ENCODE data around the gene PSMF1.

The PSMF1 gene, protein sequence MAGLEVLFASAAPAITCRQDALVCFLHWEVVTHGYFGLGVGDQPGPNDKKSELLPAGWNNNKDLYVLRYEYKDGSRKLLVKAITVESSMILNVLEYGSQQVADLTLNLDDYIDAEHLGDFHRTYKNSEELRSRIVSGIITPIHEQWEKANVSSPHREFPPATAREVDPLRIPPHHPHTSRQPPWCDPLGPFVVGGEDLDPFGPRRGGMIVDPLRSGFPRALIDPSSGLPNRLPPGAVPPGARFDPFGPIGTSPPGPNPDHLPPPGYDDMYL

DNA sequence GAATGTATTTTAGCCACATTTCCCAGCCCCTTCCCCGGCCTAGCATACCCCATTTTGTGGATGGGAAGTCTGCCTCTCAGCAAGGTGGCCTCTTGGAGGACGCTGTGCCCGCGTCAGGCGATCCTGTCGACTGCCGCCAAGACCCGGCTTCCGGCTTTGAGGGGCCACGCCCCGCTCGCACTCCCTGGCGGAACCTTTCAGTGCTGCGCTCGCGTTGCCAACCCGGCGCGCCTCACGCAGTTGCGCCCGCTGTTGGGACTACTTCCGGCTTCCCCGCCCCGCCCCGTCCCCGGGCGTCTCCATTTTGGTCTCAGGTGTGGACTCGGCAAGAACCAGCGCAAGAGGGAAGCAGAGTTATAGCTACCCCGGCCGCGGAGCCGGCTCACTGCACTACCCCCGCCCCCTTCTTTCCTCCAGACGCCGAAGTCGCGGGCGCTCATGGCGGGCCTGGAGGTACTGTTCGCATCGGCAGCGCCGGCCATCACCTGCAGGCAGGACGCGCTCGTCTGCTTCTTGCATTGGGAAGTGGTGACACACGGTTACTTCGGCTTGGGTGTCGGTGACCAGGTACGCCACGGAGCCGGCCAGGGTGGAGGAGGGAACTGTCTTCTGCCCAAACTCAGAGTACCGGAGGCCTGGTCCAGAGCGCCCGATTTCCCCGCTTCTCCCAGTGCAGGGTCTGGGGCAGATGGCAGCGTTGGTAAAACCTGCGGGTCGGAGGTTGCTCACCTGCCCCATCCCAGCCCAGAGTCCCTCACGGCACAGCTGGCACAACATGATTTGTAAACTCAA is at the start of gene PSMF1:
Gene PSMF1 (plus strand): TSS at position 267 of the 792 bp plus-strand sequence. CDS start 172 bp downstream, at position 439.
- peak; percentile 86 to 87 for DNase-seq

DNA sequence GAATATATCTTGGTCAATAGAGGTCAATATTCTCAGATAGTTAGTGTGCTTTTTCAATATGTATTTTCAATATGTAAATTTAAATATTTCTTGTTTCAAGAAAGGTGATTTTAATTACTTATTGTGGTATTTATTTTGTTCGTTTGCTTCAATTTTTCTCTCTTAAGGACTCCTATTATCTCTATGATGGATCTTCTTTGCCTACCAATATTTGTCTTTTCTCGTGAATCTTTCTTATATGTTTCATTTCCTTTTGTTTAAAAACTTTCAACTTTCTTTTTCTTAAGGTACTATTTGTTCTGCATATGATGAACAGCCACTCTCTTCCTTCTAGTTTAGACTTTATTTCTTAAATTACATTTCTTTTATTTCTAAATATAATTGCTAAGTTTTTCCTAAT is 46.1 kb upstream of the PSMF1 start:
- no peak for DNase-seq

DNA sequence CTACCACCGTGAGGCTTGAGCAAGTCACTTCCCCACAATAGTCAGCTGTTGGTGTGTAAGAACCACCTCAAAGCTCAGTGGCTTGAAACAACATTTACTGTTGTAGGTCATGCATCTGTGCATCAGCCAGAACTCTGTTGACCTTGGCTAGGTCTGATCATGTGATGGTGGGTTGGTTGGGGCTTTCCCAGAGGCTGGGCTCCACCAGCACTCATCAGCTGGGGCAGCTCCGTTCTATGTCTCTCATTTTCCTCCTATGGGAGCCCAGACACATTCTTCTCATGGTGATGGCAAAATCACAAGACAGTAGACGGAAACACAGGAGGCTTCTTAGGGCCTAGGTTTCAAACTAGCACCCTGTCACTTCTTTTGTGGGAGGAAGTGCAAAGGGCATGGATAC is 42.8 kb upstream of the PSMF1 start:
- DNase-seq, result no peak

DNA sequence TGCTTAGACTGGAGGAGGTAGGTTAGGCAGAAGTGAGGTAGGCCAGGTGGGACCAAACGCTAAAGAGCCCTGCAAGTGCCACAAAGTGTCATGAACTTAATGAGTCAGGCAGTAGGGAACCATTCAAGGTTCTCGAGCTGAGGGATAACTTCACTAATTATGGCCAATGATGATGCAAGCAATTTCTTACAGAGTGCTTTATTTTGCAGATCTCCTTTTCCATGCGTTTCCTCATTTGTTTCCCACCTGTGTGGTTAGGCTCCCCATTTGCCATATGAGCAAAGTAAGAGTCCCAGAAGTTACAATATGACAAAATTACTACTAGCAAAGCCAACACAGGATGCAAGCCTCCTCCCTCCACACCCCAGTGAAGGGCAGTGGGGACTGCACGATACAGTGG is 36.5 kb upstream of the PSMF1 start:
- no peak for DNase-seq

DNA sequence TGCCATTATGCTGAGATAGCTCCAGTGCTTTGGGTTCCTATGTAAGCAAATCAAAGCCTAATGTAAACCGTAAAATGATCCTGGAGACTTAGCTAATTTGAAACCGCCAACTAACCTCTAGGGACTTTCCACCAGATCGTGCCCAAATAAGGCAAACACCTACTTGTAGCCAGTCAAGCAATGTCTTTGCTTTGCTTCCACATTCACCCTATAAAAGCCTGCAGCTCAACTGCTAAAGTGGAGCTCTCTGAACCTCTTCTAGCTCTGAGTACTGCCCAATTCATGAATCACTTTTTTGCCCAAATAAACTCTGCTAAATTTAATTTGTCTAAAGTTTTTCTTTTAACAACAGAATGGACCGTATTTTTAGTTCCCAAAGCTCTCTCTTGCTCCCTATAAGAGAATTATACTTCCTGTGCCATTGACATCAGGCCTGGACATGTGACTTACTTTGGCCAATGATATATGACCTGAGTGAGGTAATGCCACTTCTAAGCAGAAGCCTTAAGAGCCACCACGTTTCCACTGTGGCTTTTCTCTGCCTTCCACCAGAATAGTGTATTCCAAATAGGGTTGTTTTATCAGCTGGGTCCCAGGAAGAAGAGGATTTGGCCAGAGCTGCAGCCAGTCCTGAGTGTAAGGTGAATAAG is 34.8 kb upstream of the PSMF1 start:
- no peak for DNase-seq

DNA sequence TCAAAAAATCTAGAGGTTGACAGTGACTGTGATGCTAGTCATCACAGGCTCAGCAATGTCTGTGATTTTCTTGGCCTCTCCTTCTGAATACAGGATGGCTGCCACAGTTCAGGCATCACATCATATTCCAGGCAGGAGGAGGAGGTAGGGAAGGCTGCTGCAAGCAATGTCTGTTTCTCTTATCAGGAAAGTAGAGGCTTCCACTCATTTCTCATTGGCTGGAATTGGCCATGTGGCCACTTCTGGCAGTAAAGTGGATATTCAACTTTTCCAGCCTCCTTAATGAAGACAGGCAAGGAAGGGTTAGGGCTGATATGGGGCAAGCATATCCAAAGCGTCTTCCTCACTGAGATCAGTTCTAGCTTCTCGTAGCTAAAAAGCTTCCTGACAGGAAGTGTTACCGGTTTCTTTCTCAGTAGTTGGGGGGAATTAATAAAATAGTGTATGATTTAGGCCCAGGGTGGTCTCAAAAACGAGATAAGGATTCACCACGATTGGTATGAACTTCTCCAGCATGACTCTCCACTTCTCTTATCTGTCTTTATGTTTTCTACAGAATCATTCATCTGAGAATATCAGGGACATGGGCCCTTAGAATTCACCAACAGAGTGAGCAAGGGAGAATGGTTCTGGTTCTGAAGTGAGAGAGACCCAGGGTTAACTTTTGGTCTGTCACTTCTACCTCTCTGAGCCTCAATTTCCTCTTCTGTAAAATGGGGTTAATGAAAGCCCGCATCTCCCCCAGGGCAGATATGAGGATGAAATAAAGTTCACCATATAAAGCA is 32.7 kb upstream of the PSMF1 start:
- no peak for DNase-seq

DNA sequence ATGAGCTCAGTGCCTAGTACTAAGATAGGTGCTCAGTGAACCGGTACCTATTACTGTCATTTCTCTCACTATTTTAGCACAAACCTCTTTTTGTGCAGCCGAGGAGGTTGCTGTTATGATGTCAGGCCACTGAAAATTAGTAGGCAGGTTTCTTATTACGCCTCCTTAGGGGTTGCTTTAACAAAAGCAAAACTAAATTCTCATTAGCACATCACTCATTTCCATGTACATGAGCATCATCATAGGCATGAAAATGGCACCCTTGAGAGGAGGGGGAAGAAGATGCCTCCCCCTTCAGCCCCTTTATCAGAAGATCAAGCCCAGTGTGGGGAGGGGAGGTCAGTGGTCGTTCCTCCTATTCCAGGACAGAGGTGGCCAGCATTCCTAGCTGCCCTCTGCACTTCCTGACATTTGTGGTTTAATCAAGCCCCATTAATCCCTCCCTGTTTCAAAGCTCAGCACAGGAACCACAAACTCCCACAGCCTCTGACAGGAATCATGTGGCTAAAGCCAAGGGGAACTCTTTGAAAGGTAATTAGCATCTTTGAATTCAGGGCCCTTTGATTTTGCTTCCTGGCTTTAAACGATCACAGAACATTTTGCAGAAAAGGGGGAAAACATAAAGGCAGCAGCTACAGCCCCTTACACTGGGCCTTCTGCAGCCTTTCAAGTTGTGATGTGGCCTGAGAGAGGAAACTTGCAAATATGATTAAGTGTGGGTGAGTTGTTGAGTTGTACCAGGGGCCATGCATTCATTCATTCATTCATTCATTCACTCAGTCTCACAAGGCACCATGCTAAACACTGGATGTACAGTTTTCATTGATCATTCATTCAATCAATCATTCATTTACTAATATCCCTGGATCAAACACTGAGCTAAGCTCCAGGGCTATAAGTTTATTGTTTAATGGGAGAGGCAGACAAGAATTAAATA is 31.9 kb upstream of the PSMF1 start:
- no peak for DNase-seq

DNA sequence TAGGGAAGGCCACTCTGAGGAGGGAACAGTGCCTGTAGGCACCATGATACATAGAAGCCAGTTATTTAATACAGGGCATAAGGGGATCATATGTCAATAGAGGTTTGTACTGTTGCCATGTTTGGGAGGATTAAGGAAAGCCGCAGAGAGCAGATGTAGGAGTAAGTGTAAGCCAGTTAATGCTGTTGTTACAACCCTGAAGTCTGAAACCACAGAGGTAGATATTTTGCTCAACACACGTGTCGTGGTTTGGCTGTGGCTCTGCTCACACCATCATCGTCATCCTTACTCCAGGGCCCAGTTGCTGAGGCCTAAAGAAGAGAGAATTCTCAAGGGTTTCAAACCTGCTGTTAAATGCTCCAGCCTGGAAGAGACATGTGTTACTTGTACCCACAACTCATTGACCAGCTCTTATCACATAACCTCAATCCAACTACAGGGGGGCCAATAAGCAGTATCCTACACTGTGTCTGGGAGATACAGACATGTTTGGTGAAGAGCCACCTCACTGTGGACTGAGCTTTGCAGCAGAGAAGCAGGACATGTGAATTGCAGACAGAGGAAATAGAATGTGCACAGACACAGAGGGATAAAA is 31.0 kb upstream of the PSMF1 start:
- DNase-seq, result no peak

DNA sequence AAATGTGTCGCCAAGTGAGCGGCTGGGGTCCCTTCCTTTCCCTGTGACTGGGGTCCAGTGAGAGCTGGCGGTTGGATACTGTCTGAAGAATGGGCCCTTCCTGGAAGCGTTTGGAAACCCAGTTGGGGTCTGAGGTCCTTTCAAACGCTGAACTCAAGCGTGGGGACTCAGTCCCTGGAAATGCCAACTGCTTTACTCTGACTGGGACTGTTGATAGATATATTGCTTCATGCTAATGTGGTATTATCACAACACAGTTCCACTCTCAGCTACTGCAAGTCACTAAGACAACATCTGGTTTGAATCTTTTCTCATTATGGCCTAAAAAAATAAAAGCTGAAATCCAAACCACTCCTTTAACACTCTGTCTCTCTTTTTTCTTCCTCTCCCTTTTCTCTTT is 23.7 kb upstream of the PSMF1 start:
- no peak for DNase-seq

DNA sequence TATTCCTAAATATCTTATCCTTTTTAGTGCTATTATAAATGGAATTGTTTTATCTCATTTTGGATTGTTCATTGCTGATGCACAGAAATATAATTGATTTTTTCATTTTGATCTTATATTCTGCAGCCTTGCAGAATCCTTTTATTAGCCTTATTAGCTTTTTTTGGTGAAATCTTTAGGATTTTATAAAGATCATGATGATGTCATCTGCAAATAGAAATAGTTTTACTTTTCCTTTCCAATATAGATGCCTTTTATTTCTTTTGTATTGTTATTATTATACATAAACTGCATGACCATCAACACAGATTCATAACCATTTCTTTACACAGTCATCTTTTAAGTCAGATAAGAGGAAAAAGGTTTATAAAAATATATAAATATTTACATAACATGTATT is 16.9 kb upstream of the PSMF1 start:
- no peak for DNase-seq

DNA sequence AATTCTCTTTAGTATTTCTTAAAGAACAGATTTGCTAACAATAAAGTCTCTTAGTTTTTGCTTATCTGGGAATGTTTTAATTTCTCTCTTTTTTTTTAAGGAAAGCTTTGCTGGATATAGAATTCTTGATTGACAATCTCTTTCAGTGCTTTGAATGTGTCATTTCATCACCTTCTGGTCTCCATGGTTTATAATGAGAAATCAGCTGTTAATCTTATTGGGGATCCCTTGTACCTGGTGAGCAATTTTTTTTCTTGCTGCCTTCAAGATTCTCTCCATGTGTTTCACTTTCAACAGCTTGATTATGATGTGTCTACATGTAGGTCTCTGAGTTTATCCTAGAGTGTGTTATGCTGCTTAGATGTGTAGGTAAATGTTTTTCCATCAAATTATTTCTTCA is 16.4 kb upstream of the PSMF1 start:
- no peak for DNase-seq

DNA sequence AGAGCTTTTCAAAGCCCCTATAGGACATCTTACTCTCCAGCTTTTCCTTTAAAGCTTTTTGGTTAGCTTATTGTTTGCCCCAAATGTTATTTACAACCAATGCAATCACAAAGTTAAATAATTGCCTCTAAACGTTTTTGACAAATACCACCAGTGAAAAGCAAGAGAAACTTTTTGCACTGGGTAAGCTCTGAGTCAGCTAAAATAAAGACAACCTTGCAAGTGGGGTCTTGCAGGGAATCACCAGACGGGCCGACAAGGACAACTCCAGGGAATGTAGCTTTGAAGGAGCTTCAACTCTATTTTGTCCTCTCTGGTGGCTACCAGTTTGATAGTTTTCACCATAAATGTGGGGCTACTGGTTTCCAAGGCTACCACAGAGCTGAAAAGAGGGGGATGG is 14.7 kb upstream of the PSMF1 start:
- DNase-seq, result no peak

DNA sequence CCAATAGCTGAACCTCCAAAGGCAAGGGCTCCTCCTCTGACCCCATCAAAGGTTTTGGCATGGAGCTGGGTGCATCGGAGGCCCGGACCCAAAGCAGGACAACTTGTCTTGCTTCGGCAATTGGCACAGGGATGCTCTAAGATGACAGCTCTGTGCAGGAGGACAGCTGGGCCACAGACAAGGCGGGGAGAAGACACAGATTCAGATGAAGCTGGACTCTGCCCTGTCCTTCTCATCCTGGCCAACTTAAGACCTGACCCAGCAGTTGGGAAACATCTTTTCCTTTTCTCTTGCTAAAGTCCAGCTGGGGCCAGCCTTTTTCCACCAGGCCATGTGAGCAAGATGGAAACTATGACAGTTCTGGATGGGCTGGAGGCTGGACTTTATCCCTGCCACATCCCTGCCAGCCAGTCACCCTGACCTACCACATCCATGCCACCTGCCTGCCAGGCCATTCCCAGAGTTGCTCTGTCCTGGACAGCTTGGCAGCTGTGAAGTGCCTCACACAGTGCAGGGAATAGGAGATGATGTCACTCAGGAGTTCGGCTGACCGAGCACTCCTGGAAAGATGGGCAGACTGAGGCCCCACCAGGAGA is 12.7 kb upstream of the PSMF1 start:
- DNase-seq, result no peak

DNA sequence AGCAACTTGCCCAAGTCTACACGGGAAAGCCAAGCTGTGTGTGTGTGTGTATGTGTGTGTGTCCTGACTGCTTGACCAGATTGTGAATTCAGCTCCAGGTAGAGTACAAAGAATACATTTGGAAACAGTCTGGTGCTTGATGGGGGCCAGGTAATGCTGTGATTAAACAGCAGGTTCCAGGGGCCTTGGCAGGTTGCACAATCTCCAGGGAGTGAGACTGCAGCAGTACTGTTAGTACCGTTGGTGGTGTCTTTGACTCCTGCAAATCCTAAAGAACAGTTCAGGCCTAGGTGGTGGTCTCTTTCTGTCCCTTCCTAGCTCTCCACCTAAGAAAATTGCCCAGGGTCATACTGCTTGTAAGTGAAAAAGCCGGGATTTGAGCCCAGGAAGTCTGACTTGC is 11.2 kb upstream of the PSMF1 start:
- no peak for DNase-seq

DNA sequence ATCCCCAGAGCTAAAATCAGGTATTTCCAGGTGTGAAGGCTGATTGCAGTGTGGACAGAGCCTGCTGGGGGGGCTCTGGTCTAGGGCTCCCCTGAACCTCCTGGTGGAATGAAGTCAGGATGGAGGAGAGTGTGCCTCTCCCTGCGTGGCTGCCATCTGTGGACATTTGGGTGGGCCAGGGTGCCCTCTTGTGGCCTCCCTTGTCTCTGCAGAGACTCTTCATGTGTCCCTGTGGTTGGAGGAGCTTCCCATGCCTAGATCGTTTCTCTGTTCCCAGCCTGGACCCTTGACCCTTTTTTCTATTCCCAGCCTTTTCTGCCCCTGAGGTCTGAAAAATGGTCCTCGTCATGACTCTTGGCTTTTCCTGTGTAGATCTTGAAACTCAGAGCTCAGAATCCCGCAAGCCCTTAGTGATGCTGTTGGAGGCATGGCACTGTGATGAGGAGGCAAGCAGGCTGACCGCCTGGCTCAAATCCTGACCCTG is 9.9 kb upstream of the PSMF1 start:
- DNase-seq, result peak; percentile 32 to 37

DNA sequence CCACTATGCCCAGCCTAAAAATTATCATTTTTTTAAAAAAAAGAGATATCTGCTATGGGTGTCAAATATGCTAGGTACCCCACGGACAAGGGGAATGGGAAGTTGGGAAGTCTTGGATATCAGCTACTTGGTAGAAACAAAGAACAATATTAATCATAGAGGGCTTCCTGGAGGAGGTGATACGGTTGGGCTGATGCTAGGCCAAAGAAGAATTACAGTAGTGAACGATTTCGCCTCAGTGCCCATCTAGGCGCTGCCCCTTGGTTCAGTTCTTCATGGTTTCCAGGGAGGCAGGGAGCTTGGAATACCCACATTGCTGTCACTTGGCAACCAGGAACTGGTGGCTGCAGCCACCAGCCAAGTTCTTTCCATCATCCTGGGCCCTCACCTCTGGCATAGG is 5.5 kb upstream of the PSMF1 start:
- DNase-seq, result no peak

DNA sequence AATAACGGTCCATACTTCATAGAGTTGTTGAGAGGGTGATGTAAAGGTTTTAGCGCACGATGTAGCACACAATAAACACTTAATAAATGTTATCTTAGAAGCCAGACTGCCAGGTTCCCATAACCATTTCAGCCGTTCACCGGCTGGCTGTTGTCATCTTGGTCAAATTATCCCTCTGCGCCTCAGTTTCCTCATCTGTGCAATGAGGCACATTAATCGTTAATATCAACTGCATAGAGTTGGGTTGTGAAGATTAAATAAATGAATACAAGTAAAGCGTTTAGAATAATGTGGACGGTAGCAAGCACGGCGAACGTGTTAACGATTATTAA is 432 bp upstream of the PSMF1 start:
- no peak for DNase-seq

DNA sequence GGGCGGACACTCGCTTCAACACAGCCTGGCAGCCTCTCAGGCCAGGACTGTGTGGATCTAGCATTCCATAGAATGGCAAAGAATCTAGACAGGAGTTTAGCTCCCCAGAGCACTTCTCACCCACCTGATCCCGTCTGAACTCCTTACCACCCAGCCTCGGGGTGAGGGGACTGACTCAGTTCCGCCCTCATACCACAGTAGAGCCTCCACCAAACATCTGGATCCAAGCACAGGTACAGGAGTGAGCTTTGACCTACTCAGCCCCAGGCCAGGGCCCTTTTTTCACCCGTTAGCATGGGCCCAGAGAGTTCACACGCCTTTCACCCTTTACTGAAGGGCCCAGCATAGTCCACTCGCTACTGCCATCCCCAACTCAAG is 715 bp downstream of the PSMF1 start:
- DNase-seq, result no peak

DNA sequence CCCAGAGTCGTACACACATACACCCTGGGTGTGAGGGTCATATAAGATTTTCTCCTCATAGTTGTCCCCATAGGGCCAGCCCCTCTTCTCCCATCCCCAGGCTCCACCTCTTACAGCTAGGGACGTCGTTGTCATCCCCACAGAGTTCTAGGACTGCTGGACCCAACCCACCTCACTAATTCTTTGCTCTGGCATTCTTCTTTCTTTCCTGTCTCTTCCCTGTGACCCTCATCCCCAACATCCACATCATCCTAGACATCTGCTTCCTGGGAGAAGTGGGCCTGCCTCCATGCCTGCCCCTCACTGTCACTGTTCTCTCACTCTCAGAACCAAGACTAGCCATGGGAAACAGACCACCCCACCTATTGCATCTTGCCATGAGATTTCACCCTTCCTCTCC is 1.1 kb downstream of the PSMF1 start:
- no peak for DNase-seq

DNA sequence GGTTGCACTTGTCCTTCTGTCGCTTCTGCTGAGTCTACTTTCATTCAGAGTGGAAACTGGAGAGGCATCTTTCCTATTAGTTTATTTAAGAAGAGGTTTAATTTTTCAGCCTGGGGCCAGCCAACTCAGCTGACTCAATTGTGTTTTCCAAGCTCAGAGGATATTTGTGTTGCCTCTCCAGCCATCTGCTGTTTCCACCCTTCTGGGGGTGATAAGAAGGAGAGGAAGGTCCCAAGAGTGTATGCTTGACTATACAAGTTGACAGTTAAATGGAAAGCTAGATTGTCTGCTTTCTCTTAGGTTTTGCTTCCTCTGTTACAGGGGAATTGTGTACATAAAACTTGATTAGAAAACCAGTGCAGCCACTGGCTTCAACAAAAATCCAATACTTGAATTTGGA is 3.0 kb downstream of the PSMF1 start:
- DNase-seq, result no peak
